ENCODE data around the gene TRIM7.
"Not testable (repeated sequence)": the region's sequence is repeated elsewhere in the genome, so short reads cannot be mapped to it uniquely, and the experiment has no call there.

DNA sequence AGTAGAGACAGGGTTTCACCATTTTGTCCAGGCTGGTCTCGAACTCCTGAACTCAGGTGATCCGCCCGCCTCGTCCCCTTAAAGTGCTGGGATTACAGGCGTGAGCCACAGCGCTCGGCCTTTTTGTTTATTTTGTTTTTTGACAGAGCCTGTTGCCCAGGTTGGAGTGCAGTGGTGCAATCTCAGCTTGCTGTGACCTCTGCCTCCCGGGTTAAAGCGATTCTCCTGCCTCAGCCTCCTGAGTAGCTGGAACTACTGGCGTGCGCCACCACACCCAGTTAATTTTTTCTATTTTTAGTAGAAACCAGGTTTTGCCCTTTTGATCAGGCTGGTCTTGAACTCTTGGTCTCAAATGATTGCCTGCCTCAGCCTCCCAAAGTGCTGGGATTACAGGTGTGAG is 5.2 kb upstream of the TRIM7 start:
- TF ChIP-seq POLR2A (IDR thresholded peaks at IDR 0.05): not testable (repeated sequence)
- TF ChIP-seq, protein P1, sequence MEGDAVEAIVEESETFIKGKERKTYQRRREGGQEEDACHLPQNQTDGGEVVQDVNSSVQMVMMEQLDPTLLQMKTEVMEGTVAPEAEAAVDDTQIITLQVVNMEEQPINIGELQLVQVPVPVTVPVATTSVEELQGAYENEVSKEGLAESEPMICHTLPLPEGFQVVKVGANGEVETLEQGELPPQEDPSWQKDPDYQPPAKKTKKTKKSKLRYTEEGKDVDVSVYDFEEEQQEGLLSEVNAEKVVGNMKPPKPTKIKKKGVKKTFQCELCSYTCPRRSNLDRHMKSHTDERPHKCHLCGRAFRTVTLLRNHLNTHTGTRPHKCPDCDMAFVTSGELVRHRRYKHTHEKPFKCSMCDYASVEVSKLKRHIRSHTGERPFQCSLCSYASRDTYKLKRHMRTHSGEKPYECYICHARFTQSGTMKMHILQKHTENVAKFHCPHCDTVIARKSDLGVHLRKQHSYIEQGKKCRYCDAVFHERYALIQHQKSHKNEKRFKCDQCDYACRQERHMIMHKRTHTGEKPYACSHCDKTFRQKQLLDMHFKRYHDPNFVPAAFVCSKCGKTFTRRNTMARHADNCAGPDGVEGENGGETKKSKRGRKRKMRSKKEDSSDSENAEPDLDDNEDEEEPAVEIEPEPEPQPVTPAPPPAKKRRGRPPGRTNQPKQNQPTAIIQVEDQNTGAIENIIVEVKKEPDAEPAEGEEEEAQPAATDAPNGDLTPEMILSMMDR (IDR thresholded peaks at IDR 0.05): not testable (repeated sequence)

Data from Peyer's patch (tissue), 4 donors.